Activated T-cell treated with anti-CD3 and anti-CD28 coated beads for 24 hours (primary cell): ENCODE data around the gene RPP21.

Source experiments
- DNase-seq: peaks from one replicate; pipeline ENCODE4 v3.0.0-alpha.2; 2020; ENCODE audit warnings: low read depth

RPP21 gene

DNA sequence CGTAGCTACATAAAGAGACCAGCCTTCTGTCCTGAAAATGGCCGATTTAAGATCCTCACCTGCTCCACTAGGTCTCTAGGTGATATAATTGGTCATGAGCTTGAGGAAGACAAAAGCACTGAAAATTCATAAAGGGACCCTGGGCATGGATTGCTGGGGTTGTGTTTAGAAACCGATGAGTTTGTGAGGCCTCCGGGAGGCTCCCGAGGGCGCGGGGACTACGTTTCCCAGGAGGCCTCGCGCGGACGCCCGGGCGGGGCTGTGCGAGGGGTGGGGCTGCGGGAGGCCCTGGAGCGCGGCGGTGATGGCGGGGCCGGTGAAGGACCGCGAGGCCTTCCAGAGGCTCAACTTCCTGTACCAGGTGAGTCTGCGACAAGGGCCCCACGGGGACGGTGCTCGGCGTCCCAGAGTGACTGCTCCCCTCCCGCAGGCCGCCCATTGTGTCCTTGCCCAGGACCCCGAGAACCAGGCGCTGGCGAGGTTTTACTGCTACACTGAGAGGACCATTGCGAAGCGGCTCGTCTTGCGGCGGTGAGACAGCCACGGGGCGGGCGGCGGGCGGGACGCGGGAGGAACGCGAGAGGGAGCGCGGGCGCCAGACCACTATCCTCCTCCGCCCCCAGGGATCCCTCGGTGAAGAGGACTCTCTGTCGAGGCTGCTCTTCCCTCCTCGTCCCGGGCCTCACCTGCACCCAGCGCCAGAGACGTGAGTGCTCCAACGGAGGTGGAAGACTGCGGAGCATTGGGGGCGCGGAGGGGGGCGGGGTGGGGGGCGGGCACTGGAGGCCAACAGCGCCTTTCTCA lies at the start of gene RPP21:
RPP21 (plus strand) TSS at position 289 of the 804 bp plus-strand sequence; CDS start at position 305, 16 bp downstream.
- DNase-seq = peak; percentile 85

DNA sequence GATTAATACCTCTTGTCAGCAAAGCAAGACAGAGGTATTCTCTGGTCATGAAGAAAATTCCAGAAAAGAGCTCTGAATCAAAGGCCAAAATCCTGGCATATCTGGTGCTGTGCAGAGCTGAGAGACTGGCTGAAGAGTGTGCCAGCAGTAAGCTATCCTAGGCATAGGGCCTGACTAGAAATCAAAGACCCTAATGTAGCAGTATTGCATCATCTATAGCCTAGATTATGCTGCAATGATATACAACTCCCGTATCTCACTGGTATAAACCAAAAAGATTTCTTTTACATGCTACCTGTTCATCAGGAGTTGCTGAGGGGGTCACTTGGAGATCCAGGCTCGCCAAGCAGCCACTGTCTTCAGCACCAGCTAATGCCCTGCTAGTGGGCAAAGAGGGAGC lies 49.1 kb upstream of the RPP21 start:
- DNase-seq = no peak

DNA sequence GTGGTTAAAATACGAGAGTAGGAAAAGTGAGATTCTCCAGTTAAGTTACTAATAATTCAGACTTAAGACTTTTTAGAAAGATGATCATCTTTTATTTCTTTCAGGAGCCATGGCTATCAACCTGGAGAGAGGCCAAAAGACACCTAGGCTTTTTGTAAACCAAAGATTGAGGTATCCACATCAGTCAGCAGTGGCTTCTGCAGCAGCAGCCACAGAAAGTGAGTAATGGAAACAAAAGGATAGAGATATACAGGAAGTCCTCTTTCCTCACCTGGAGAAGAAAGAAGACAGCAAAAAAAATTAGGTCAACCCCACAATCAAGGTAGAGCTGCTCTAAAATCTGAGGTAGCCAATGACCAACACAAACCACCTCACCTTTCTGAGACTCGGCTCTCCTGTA lies 41.0 kb upstream of the RPP21 start:
- no peak for DNase-seq

GRCh38 chr6:30311101-30311500 lies 33.9 kb upstream of the RPP21 start:
- DNase-seq = no peak

GRCh38 chr6:30311671-30312070 lies 33.3 kb upstream of the RPP21 start:
- no peak for DNase-seq

GRCh38 chr6:30312266-30312665 lies 32.7 kb upstream of the RPP21 start:
- DNase-seq = no peak

DNA sequence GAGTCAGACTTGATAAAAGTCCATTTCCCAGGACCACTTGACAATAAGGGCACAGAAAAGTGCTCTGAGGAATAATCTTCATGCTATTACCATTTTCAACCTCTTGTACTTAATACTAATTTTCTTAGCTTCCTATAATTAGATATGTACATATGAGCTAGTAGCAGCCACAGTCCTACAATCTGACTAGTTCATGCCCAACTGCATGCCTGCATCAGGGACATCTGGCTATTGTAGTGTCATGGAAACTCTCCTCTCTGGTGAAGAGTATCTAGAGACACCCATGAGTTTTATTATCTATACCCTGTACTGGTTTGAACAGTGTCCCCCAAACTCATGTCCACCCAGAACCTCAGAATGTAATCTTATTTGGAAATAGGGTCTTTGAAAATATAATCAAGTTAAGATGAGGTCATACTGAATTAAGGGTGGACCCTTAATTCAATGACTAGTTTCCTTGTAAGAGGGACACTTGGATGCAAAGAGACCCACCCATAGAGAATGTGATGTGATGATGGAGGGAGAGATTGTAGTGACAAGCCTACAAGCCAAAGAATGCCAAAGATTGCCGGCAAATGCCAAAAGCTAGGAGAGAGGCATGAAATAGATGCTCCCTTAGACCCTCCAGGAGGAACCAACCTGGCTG lies 32.2 kb upstream of the RPP21 start:
- DNase-seq = no peak

DNA sequence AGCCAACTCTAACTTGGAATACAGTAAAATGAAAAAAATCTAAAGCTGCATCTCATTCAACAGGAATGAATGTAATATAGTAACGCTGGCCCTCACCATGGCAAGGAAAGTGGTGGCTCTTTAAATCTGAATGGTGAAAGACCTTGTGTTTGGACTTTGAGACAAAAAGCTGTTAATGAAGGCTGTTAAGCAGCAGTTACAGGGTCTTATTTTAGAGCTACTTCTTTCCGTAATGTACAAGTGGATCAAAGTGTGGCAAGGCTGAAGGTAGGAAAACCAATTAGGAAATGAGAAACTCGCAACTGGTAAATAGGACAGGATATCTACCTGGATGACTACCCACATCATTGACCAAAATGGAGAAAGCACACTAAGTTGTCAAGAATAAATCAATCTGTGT lies 29.8 kb upstream of the RPP21 start:
- DNase-seq = no peak

- no peak for DNase-seq
Measured at GRCh38 chr6:30317913-30318589, 26.9 kb upstream of the RPP21 start.

DNA sequence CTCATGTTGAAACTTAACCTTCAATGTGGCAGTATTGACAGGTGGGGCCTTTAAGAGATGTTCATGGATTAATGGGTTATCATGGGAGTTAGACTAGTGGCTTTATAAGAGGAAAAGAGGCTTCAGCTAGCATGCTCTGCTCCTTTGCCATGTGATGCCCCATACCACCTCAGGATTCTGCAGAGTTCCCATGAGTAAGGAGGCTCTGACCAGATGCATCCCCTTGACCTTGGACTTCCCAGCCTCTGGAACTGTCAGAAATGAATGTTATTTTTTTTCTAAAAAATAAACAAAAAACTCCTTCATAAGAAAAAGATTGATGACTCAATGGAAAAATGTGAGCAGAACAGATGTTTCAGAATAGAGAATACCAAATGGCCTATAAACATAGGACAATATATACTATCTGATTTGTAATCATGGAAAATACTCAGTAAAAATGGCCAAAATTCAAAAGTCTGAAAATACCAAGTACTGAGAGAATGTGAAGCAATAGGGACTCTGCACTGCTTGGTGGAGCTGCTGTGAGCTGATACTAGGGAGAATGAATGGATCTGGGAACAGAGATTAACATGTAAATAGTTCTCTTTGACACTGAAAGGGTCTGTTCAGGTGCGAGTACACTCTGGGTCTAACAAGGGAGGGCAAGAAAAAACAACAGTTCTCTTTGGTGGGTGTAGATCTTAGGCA lies 25.7 kb upstream of the RPP21 start:
- no peak for DNase-seq

DNA sequence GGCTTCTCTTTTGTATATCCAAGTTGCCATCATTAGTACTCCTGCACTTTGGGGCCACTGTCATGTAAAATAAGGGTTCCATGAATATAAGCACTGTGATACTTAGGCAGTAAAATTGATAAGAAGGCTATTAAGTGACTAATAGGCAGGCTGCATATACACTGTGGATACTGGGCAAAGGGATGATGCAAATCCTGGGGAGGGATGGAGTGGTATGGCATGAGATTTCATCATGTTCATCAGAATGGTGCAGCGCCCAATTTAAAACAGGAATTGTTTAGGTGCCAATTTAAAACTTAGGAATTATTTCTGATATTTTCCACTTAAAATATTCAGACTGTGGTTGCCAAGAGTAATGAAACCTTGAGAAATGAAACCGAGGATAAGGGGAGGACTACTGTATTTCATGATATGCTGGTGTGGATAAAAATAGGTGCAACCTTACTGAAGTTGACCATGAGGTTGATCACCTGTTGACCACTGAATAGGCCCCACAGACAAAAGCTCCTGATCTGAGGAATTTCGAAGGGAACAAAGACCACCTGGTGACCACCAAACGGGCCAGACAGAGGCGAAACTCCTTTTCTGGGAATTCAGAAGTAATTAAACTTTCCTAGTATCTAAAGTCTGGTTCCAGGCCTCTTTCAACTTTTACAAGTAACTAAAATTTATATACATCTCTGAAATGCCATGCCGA lies 23.1 kb upstream of the RPP21 start:
- no peak for DNase-seq

DNA sequence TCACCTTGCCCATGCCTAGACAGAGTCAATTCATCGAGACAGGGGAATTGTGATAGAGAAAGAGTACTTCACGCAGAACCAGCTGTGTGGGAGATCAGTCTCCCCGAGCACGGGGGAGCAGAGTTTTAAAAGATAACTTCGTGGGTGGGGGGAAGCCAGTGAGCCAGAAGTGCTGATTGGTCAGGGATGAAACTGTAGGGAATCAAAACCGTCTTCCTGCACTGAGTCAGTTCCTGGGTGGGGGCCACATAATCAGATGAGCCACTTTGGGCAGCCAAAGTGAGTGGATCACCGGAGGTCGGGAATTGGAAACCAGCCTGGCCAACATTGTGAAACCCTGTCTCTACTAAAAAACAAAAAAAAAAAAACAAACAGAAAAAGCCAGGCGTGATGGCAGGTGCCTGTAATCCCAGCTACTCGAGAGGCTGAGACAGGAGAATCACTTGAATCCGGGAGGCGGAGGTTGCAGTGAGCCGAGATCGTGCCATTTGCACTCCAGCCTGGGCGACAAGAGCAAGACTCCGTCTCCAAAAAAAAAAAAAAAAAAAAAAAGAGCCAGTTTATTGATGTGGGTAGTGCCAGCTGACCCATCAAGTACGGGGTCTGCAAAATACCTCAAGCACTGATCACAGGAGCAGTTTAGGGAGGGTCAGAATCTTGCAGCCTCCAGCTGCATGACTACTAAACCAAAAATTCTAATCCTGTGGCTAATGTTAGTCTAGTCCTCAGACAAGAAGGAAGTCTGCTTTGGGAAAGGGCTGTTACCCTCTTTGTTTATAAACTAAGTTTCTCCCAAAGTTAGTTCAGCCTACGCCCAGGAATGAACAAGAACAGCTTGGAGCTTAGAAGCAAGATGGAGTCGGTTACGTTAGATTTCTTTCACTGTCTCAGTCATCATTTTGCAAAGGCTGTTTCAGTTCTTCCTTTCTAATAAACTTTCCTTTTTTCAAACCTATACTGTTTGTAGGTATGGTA lies 22.1 kb upstream of the RPP21 start:
- DNase-seq = peak; percentile 17

DNA sequence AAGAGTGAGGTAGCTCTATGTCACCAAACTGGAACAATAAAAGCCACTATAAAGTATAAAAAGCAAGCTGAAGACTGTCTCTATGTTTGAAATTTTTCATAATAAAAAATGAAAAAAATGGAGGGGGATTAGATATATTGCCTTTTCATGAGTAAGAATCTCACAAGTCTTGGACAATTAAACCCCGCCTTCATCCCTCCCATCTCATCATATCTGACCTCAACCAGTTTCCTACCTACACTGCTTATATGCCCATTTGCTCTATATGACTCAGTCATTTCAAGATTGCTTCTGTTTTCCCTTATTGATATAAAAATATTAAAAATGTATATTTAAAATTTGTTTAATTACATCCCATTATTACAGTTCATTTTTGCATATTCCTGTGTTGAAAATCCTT lies 21.1 kb upstream of the RPP21 start:
- no peak for DNase-seq

DNA sequence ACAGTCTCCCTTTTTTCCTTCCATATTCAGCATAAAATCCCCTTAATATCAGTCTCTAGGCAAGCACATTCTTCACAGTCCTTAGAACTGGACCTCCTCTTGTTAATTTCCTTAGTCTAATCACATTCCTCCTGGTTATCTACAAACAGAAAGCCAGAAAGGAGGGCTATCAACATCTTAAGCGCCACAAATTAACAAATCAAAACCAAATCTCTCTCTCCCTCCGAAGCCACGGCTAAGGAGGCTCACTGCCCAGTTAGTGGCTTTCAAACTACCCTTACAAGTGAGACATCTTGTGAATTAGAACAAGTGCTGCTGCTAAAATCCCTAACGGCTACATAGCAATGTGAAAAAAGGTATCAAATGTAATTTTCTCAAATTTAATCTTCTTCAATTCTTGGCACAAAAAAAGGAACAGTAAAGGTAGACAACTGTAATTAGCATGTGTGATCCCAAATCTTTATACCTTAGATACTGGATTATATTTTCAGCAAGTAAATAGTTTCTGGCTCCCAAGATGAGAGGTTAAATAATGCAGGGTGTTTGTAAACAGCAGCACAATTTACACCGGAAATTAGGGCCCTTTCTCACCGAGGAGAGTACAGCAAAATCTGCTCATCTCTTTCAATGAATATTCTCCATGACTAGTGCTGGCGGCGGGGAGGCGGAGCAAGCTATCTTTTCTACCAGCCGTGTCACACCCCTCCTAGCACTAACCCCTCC lies 19.6 kb upstream of the RPP21 start:
- peak; percentile 83 for DNase-seq

- DNase-seq = peak; percentile 63
Measured at GRCh38 chr6:30325873-30326525, 19.0 kb upstream of the RPP21 start.

- peak; percentile 82 for DNase-seq
Measured at GRCh38 chr6:30326526-30327231, 18.3 kb upstream of the RPP21 start, which contains the start of gene TRIM39. TSS of gene TRIM39 (plus strand) at chr6:30326927. CDS start at chr6:30329318, 2,391 bp downstream.

DNA sequence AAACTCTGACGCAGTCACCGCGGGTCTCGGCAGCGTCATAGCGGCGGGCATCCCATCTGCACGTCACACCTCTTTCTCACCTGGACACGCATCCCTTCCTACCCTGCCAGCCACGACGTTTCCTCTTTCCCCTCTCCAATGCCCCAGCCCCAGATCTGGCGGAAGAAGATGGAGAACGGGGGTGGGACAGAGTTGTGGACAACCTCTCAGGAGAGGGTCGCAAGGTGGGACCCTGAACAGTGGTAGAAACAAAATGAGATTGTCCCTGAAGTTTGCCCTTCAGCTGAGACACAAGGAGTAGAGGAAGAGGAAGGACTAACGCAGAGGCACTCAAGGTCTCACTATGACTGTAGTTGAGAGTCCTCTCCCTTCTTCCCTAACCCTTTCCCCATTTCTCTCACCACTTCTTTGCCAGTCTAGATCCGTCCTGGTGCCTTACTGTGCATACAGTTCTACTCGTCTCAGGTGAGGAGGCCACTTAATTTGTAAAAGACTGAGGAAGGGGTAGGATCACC lies 17.7 kb upstream of the RPP21 start:
- DNase-seq = no peak

- DNase-seq = no peak
Measured at GRCh38 chr6:30328397-30328796, 16.6 kb upstream of the RPP21 start.
